Colonic mucosa (tissue), 4 donors: ENCODE data around the gene DIAPH3. TPM values are rescaled to one million over a fixed set of nuclear protein-coding genes. Genes with fewer than 3 reads are reported as not detected.

Experiments
- DNase-seq: peaks from one replicate; pipeline ENCODE4 v3.0.0-alpha.2; 2020
- H3K27ac ChIP-seq: fragments of 200-600 bp; one replicate; pipeline ENCODE4 v1.8.0; 2021
- H3K27me3 ChIP-seq: fragments of 200-600 bp; one replicate; pipeline ENCODE4 v1.8.0; 2021
- H3K36me3 ChIP-seq: fragments of 200-600 bp; one replicate; pipeline ENCODE4 v1.8.0; 2021
- H3K4me1 ChIP-seq: fragments of 200-600 bp; one replicate; pipeline ENCODE4 v1.8.0; 2021; ENCODE audit warnings: mild to moderate bottlenecking
- H3K4me3 ChIP-seq: fragments of 200-600 bp; one replicate; pipeline ENCODE4 v1.8.0; 2021
- H3K9ac ChIP-seq, 2 donors: one replicate each; pipeline ENCODE4 v1.7.0; 2013; ENCODE audit warnings: control low read depth in 2 of 2, low read depth in 2 of 2, low read length in 2 of 2
- H3K9me3 ChIP-seq: fragments of 200-600 bp; one replicate; pipeline ENCODE4 v1.8.0; 2021
- intact Hi-C: fragments of 100-400 bp; cut with DNase I; formaldehyde crosslinking; loops from one replicate; pipeline ENCODE4 v1.14.1; 2022
- total RNA-seq, 2 donors: library from RNA; stranded (reverse); fragmentation: NEBNext Ultra II Directional in 1 of 2; extraction: Animal tissue kit (Norgen Biotek cat#: 25700) in 1 of 2; gene quantifications; one replicate each; pipeline ENCODE4 v1.2.1, GENCODE V29; 2021
- TF ChIP-seq, protein P1 (sequence below): fragments of 200-600 bp; IDR thresholded peaks from one replicate; pipeline ENCODE4 v1.8.0; 2022; ENCODE audit warnings: antibody characterized with exemption, mild to moderate bottlenecking
- donor health status: healthy.
- donor health status: DM: no; HTN: no; CAD: no.
- donor health status: DM: no; HTN: no; CAD: no.

DIAPH3 gene
- total RNA-seq, 2 donors from 2014 or later: 5.1 to 14.5 TPM

GRCh38 chr13:59863621-59864020 lies 300.1 kb downstream of the DIAPH3 start:
- no peak overlapping the region for H3K4me3 ChIP-seq
- H3K9ac ChIP-seq: no peak overlapping the region
- no peak overlapping the region for H3K27ac ChIP-seq
- H3K27me3 ChIP-seq: no peaks in the 10 kb centered on the region
- intact Hi-C loops: no loop called here
- TF ChIP-seq, protein P1, sequence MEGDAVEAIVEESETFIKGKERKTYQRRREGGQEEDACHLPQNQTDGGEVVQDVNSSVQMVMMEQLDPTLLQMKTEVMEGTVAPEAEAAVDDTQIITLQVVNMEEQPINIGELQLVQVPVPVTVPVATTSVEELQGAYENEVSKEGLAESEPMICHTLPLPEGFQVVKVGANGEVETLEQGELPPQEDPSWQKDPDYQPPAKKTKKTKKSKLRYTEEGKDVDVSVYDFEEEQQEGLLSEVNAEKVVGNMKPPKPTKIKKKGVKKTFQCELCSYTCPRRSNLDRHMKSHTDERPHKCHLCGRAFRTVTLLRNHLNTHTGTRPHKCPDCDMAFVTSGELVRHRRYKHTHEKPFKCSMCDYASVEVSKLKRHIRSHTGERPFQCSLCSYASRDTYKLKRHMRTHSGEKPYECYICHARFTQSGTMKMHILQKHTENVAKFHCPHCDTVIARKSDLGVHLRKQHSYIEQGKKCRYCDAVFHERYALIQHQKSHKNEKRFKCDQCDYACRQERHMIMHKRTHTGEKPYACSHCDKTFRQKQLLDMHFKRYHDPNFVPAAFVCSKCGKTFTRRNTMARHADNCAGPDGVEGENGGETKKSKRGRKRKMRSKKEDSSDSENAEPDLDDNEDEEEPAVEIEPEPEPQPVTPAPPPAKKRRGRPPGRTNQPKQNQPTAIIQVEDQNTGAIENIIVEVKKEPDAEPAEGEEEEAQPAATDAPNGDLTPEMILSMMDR: no peak
- H3K36me3 ChIP-seq: no peaks in the 10 kb centered on the region
- no peak for DNase-seq
- H3K4me1 ChIP-seq: no peaks in the 10 kb centered on the region
- H3K9me3 ChIP-seq: no peaks in the 10 kb centered on the region

DNA sequence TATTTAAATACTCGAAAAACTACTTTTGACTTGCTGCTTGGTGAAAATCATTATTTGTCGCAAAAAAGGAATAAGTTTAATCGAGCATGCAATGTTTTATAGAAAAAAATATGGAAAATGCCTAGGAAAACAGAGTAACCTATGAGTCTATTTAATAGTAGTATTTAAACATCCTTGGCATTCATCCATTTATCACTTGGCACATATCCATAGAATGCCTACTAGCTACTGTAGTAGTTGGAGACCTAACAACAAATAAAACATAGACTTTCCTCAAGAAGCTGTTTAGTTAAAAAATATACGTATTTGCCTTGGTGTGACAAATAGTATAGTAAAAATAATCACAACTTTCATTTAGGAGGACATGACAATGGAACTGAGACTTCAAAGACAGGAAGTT lies 302.1 kb downstream of the DIAPH3 start:
- no peaks in the 10 kb centered on the region for H3K4me1 ChIP-seq
- no peak overlapping the region for H3K9ac ChIP-seq
- no peaks in the 10 kb centered on the region for H3K9me3 ChIP-seq
- H3K4me3 ChIP-seq: no peak overlapping the region
- DNase-seq: no peak
- intact Hi-C loops: no loop called here
- TF ChIP-seq, protein P1: no peak
- no peaks in the 10 kb centered on the region for H3K36me3 ChIP-seq
- H3K27ac ChIP-seq: no peak overlapping the region
- H3K27me3 ChIP-seq: no peaks in the 10 kb centered on the region

DNA sequence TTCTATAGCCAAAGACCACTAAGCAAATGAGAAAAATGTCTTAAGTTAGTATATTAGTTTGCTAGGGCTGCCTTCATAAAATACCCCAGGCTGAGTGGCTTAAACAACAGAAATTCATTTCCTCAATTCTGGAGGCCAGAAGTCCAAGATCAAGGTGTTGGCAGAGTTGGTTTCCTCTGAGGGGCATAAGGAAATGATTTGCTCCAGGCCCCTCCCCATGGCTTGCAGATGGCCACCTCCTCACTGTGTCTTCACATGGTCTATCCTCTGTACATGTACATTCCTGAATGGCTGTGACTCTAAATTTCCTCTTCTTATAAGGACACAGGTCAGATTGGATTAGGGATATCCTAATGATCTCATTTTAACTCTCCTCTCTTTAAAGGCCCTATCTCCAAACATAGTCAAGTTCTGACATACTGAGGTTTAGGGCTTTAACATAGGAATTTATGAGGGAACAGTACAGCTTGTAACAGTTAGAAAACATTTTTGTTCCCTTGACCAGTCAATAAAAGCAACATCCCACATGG lies 307.4 kb downstream of the DIAPH3 start:
- no peak for DNase-seq
- Histone ChIP-seq H3K4me1 (no peaks in the 10 kb centered on the region), H3K9ac (no peak overlapping the region), H3K27me3 (no peaks in the 10 kb centered on the region), H3K27ac (no peak overlapping the region), H3K4me3 (no peak overlapping the region), H3K9me3 (no peaks in the 10 kb centered on the region), H3K36me3 (no peaks in the 10 kb centered on the region)
- intact Hi-C loops: no loop called here
- TF ChIP-seq, protein P1: no peak

GRCh38 chr13:59846845-59847620 lies 316.7 kb downstream of the DIAPH3 start:
- Histone ChIP-seq H3K27ac (no peak overlapping the region), H3K9ac (no peak overlapping the region), H3K4me1 (no peaks in the 10 kb centered on the region), H3K9me3 (no peaks in the 10 kb centered on the region), H3K27me3 (no peaks in the 10 kb centered on the region), H3K4me3 (no peak overlapping the region), H3K36me3 (no peaks in the 10 kb centered on the region)
- TF ChIP-seq, protein P1: no peak
- intact Hi-C loops: no loop called here
- no peak for DNase-seq

DNA sequence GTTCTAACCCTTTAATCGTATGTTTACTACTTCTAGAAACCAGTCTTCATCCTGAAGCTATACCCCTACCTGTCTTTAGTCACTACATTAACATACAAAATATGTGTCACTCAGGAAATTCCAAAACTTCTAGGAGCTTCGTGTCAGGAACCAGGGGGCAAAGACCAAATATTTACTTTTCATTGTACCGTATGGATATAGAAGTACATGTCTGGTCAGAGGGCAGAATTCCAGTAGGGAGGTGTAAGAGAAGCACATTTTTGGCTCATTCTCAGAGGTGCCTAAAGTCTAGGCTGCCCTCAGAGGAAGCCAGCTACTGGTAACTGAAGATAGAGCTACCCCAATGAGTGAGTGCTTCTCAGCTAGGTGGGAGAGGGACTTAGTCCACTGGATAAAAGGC lies 320.7 kb downstream of the DIAPH3 start:
- no peak overlapping the region for H3K27ac ChIP-seq
- intact Hi-C loops: no loop called here
- no peak overlapping the region for H3K9ac ChIP-seq
- no peaks in the 10 kb centered on the region for H3K27me3 ChIP-seq
- no peak overlapping the region for H3K4me3 ChIP-seq
- no peaks in the 10 kb centered on the region for H3K4me1 ChIP-seq
- TF ChIP-seq, protein P1: no peak
- no peaks in the 10 kb centered on the region for H3K9me3 ChIP-seq
- no peak for DNase-seq
- H3K36me3 ChIP-seq: no peaks in the 10 kb centered on the region
